ENCODE results near the gene NHLH1.

NHLH1 gene

GRCh38 chr1:160359559-160360226 is 7.2 kb upstream of the NHLH1 start:
- DNase-seq: no peak

- no peak for DNase-seq
Observed at GRCh38 chr1:160360227-160360695, 6.6 kb upstream of the NHLH1 start.

- DNase-seq: no peak
Observed at GRCh38 chr1:160361199-160361598, 5.7 kb upstream of the NHLH1 start.

DNA sequence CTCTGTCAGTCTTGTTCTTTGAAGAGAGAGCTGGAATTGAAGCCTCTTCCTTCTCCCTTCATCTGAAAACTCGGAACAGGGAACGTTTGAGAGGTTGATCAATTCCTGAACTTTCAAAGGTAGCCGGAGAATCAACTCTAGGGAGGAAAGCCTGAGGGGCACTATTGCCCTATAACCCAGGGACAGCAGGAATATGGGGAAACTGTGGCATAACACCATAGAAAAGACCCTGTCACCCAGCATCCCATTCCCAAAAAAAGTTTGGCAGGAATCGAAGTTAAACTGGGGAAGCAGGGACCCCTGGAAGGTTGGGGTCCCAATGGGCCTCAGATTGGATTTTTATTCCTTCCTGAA is 5.1 kb upstream of the NHLH1 start:
- no peak for DNase-seq

- DNase-seq: no peak
Observed at GRCh38 chr1:160362168-160362957, 4.5 kb upstream of the NHLH1 start.

- DNase-seq: no peak
Observed at GRCh38 chr1:160363010-160363409, 3.9 kb upstream of the NHLH1 start.

GRCh38 chr1:160363951-160364735 is 2.7 kb upstream of the NHLH1 start:
- no peak for DNase-seq

DNA sequence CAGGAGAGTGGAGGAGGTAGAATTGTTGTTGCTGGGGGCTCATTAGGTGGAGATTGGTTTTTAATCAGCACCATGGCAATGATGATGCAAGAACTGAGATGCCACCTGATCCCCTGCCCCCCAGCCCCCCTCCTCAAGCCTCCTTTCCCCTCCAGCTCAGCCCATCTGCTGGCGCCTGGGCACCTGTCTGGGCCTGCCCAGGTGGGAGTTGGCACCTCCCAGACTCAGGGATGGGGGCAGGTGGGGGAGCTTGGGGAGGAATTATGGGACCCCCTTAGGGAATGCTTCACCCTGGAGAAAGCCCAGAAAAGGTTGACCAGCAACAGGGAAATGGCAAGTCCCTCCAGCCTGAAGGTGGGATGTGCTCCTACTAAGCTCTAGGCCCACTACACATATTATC is 1.5 kb upstream of the NHLH1 start:
- DNase-seq: no peak

GRCh38 chr1:160367516-160367900 is 637 bp downstream of the NHLH1 start:
- DNase-seq: no peak

- no peak for DNase-seq
Observed at GRCh38 chr1:160367934-160368923, 1.4 kb downstream of the NHLH1 start.

DNA sequence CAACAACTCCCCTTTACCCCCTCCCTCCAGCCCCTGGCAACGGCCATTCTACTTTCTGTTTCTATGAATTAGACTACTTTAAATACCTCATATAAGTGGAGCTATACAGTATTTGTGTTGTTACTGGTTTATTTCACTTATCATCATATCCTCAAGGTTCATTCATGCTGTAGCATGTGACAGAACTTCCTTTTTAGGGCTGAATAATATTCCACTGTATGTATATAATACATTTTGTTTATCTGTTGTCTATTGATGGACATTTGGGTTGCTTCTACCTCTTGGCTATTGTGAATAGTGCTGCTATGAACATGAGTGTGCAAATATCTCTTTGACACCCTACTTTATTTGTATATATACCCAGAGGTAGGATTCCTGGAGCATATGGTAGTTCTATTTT is 2.2 kb downstream of the NHLH1 start:
- no peak for DNase-seq

DNA sequence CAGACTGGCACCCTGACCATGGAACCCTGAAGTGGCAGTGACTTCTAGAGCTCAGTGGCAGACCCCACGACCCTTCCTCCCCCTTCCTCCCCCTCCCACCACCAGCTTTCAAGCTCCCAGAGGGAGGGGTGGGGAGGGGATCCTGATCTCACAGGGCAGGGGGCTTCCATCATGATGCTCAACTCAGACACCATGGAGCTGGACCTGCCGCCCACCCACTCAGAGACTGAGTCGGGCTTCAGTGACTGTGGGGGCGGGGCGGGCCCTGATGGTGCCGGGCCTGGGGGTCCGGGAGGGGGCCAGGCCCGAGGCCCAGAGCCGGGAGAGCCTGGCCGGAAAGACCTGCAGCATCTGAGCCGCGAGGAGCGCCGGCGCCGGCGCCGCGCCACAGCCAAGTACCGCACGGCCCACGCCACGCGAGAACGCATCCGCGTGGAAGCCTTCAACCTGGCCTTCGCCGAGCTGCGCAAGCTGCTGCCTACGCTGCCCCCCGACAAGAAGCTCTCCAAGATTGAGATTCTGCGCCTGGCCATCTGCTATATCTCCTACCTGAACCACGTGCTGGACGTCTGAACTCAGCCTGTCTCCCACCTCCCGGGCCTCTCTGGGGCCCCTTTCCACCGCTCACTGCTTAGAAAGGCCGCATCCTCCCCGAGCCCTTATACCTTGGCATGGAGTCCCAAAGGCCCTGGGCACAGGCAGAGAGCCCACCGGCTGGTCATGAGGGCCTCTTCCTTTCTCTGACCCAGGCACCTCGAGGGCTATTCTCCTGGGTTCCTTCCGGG is 3.9 kb downstream of the NHLH1 start:
- DNase-seq: no peak

- no peak for DNase-seq
Observed at GRCh38 chr1:160371346-160371631, 4.4 kb downstream of the NHLH1 start.

DNA sequence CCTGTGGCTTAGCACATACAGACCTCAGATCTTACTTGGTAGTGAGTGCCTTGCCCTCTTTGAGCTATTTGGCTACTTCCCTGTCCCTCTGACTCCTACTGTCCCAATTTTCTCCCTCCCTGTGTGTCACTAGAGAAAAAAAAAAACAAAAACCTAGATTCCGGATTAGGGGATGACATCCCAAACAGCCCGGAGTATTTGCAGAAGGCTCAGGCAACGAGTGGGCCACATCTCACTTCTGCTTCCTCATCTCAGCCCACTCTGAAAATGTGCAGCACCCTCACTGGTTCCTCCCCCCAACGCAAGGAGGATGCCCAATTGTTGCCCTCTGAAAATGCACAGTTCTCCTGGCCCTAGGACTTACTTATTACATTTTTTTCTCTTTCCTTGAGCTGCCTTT is 4.9 kb downstream of the NHLH1 start:
- DNase-seq: no peak

- no peak for DNase-seq
Observed at GRCh38 chr1:160373696-160374095, 6.8 kb downstream of the NHLH1 start.

GRCh38 chr1:160374306-160375110 is 7.6 kb downstream of the NHLH1 start:
- no peak for DNase-seq

DNA sequence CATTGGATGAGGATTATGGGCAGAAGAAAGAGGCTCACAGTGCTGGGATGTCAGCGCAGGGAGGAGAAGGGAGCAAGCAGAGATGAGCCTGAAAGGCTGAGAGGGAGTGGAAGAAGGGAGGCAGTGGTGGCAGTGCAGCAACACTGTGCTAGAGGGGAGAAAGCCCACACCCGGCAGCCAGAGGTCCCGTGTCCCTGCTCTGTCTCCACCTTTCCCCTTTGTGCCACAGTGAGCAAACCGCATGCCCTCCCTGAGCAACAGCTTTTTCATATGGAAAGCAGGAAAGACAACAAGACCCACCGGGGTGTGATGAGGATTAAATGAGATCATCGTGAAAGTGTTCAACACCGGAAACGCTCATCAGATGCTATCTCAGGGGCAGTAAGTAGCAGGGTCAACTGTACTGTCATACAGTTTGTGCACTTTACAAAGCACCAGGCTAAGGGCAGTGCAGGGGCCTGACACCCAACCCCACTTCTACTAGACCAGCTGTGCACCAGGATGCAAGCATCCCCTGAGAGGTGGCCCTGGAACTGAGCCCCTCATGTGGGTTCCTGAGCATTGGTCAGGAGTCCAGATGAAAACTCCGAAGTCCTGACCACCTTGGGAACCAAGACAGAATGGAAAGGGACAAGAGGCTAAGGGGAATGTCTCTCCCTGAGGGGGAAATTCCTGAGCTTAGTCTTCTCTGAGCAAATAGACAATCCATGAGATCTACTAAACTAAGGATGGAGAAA is 9.1 kb downstream of the NHLH1 start:
- no peak for DNase-seq

DNA sequence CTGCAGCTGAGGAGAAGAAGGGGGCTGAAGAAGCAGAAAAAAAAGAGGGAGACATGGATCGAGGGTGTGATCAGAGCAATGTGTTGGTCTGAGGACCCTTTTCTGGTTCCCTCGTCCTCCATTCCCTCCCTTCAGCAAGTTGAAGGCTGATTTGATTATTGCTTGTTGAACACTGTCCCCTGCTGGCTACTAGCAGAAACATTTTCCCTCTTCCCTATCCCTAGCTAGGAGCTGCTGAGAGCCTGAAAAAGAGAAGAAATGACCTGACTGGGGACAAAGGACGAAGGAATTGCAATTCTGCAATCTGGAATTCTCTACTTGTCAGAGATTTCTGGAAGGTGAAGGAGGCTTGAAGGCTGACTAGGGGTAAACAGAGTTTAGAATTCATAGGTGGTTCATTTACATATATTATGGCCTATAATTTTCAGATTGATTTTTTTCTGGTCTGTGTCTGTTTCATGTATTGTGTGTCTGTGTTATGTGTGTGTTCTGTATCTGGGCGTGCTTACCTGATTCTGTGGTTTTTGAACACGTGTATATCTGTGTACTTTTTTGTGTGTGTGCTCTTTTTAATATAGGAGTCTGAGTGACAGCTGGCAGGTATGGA is 9.8 kb downstream of the NHLH1 start:
- DNase-seq: no peak

DNA sequence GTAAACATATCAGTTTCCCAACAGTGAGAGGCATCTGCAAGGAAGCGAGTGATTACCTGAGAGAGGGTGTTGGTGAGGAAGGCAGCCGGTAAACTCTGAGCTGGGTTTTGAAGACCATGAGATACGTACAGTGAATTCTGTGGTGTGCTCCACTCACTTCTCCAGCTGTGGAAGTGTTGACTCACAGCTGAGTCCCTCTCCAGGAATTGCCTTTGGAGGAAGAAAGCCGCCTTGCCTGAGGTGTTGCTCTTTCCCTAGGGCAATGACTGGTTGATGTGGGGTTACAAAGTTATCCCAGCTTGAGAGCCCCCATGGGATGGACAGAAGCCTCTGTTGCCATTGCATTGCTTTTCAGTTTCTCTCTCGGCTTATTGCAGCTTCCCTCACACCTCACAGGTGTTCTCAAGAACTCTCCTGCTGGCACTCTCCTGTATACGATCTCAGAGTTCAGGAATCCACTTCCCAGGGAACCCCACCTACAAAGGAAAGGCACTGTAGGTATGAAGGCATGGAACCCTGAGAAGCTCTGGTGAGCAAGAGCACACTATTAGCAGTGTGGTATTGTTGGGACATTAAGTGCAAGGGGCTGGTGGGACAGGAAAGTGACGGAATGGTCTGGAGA is 10.8 kb downstream of the NHLH1 start:
- DNase-seq: no peak
